Endothelial cell of umbilical vein (primary cell): Measurements from ENCODE around the gene LRRC8C.

ENCODE experiments used
- CTCF ChIP-seq, 2 donors: IDR thresholded peaks; 1 replicate in 1 of 2; 2 replicates in 1 of 2; pipeline ENCODE4 v1.5.1; 2011; ENCODE audit warnings: low read length in 2 of 2, mild to moderate bottlenecking in 2 of 2, moderate library complexity in 2 of 2, control low read depth in 1 of 2, inconsistent platforms in 1 of 2, low read depth in 1 of 2; ENCODE audit not compliant: insufficient read depth in 1 of 2; ENCODE audit errors: extremely low read depth in 1 of 2
- EZH2 ChIP-seq: IDR thresholded peaks from 2 replicates; pipeline ENCODE4 v1.6.1; 2012; ENCODE audit warnings: borderline replicate concordance, low read depth, mild to moderate bottlenecking, moderate library complexity, low read length, inconsistent platforms; ENCODE audit not compliant: severe bottlenecking
- POLR2A ChIP-seq: IDR thresholded peaks from 2 replicates; pipeline ENCODE4 v1.6.1; 2012; ENCODE audit warnings: low read depth, mild to moderate bottlenecking, control low read depth, low read length
- TF ChIP-seq, protein P1 (sequence below): IDR thresholded peaks from 2 replicates; pipeline ENCODE4 v1.6.1; 2011; ENCODE audit not compliant: insufficient read depth, insufficient read length

- TF ChIP-seq POLR2A, result no peak
- no peak for TF ChIP-seq CTCF (IDR thresholded peaks at IDR 0.05; ENCODE audit: extremely low read depth in 1 of 2, insufficient read depth in 1 of 2, low read depth in 1 of 2, low read length in 2 of 2)
- TF ChIP-seq EZH2, result no peak
- TF ChIP-seq, protein P1, sequence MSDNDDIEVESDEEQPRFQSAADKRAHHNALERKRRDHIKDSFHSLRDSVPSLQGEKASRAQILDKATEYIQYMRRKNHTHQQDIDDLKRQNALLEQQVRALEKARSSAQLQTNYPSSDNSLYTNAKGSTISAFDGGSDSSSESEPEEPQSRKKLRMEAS, result no peak
Measured at GRCh38 chr1:89686520-89686919, 53.6 kb downstream of the LRRC8C start.
